H1 (cell line): ENCODE measurements around the gene SERTAD2.

Source experiments
- CHD1 ChIP-seq: IDR thresholded peaks from 2 replicates; pipeline ENCODE4 v1.6.1; 2012; ENCODE audit warnings: low read depth, low read length, improper control_type of control experiment
- EP300 ChIP-seq, 2 experiments: IDR thresholded peaks; 1 replicate in 1 of 2; 2 replicates in 1 of 2; pipeline ENCODE4 v1.6.1; 2011 to 2012; ENCODE audit warnings: low read depth in 2 of 2, low read length in 2 of 2, mild to moderate bottlenecking in 2 of 2, borderline replicate concordance in 1 of 2, inconsistent platforms in 1 of 2, moderate library complexity in 1 of 2
- HDAC2 ChIP-seq, 2 experiments: fragments of 300-600 bp in 1 of 2; sonication (generic) in 1 of 2; IDR thresholded peaks; 2 replicates each; pipeline ENCODE4 v1.6.1; 2011 to 2012; ENCODE audit warnings: low read depth in 2 of 2, low read length in 2 of 2, mild to moderate bottlenecking in 2 of 2, moderate library complexity in 2 of 2, borderline replicate concordance in 1 of 2, inconsistent platforms in 1 of 2
- POLR2A ChIP-seq, 2 experiments: IDR thresholded peaks; 1 replicate in 1 of 2; 2 replicates in 1 of 2; pipeline ENCODE4 v1.6.1; 2011; ENCODE audit warnings: low read depth in 2 of 2, low read length in 2 of 2, mild to moderate bottlenecking in 2 of 2; ENCODE audit errors: control extremely low read depth in 1 of 2
- POLR2AphosphoS5 ChIP-seq: IDR thresholded peaks from 2 replicates; pipeline ENCODE4 v1.6.1; 2011; ENCODE audit warnings: low read depth, low read length
- SIN3A ChIP-seq, 2 experiments: IDR thresholded peaks in 1 of 2; conservative IDR thresholded peaks in 1 of 2; 2 replicates each; pipeline ENCODE4 v1.6.1; 2011 to 2012; ENCODE audit warnings: low read length in 2 of 2, improper control_type of control experiment in 1 of 2, low read depth in 1 of 2, mild to moderate bottlenecking in 1 of 2
- SP1 ChIP-seq: IDR thresholded peaks from 2 replicates; pipeline ENCODE4 v1.6.1; 2011; ENCODE audit warnings: low read depth, low read length
- SP2 ChIP-seq: IDR thresholded peaks from 2 replicates; pipeline ENCODE4 v1.6.1; 2012; ENCODE audit warnings: mild to moderate bottlenecking, low read length, inconsistent platforms
- ZNF274 ChIP-seq: IDR thresholded peaks from 2 replicates; pipeline ENCODE4 v1.7.0; 2012; ENCODE audit warnings: low read length, borderline replicate concordance; ENCODE audit errors: extremely low read depth
- TF ChIP-seq, protein P1 (sequence below), 3 experiments: IDR thresholded peaks; 1 replicate in 2 of 3; 2 replicates in 1 of 3; pipeline versions ENCODE4 v1.5.1 to v1.6.1; 2011; ENCODE audit warnings: low read length in 3 of 3, mild to moderate bottlenecking in 3 of 3, inconsistent platforms in 2 of 3, low read depth in 1 of 3, moderate library complexity in 1 of 3; ENCODE audit not compliant: insufficient read depth in 1 of 3; ENCODE audit errors: control extremely low read depth in 1 of 3
- TF ChIP-seq, protein P2 (sequence below): IDR thresholded peaks from 2 replicates; pipeline ENCODE4 v1.6.1; 2011; ENCODE audit warnings: low read depth, mild to moderate bottlenecking, low read length; ENCODE audit not compliant: insufficient read depth

DNA sequence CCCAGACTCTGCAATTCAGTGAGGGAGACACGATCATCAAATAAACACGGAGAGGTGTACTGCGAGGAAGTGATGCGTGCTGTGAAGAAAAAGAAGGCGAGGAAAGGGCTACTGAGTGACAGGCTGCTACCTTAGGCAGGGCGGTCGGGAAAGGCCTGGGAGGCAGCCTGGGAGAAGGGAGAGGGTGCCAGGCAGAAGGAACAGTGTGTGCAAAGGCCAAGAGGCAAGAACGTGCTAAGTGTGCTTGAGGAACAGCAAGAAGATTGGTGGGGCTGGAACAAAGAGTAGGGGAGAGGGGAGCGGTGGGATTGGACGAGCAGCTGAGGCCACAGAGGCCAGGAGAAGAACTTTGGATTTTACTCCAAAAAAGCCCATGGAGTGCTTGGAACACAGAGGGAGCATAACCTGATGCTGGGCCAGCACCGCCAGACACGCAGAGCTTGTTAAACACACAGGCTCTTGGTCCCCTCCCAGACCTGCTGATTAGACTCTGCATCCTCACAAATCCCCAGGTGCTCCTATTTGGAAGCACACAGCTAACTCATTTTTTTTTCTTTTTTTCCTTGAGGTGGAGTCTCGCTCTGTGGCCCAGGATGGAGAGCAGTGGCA is 30.4 kb downstream of the SERTAD2 start:
- TF ChIP-seq SIN3A (conservative IDR thresholded peaks at IDR 0.05 in 1 of 2, IDR thresholded peaks at IDR 0.05 in 1 of 2; ENCODE audit: low read depth in 1 of 2, low read length in 2 of 2) (no peak), SP1 (no peak), ZNF274 (no peak), HDAC2 (IDR thresholded peaks at IDR 0.05; ENCODE audit: borderline replicate concordance in 1 of 2, low read depth in 2 of 2, low read length in 2 of 2) (no peak), POLR2A (IDR thresholded peaks at IDR 0.05; ENCODE audit: control extremely low read depth in 1 of 2, low read depth in 2 of 2, low read length in 2 of 2) (no peak), CHD1 (no peak), SP2 (no peak), POLR2AphosphoS5 (no peak), EP300 (IDR thresholded peaks at IDR 0.05; ENCODE audit: borderline replicate concordance in 1 of 2, low read depth in 2 of 2, low read length in 2 of 2) (no peak)
- TF ChIP-seq, protein P1, sequence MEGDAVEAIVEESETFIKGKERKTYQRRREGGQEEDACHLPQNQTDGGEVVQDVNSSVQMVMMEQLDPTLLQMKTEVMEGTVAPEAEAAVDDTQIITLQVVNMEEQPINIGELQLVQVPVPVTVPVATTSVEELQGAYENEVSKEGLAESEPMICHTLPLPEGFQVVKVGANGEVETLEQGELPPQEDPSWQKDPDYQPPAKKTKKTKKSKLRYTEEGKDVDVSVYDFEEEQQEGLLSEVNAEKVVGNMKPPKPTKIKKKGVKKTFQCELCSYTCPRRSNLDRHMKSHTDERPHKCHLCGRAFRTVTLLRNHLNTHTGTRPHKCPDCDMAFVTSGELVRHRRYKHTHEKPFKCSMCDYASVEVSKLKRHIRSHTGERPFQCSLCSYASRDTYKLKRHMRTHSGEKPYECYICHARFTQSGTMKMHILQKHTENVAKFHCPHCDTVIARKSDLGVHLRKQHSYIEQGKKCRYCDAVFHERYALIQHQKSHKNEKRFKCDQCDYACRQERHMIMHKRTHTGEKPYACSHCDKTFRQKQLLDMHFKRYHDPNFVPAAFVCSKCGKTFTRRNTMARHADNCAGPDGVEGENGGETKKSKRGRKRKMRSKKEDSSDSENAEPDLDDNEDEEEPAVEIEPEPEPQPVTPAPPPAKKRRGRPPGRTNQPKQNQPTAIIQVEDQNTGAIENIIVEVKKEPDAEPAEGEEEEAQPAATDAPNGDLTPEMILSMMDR (IDR thresholded peaks at IDR 0.05; ENCODE audit: control extremely low read depth in 1 of 3, insufficient read depth in 1 of 3, low read depth in 1 of 3, low read length in 3 of 3), result no peak
- TF ChIP-seq, protein P2, sequence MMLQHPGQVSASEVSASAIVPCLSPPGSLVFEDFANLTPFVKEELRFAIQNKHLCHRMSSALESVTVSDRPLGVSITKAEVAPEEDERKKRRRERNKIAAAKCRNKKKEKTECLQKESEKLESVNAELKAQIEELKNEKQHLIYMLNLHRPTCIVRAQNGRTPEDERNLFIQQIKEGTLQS, result no peak
